ENCODE measurements around the gene GPR17. TPM values are rescaled to one million over a fixed set of nuclear protein-coding genes. Genes with fewer than 3 reads are reported as not detected.

GPR17 gene, protein sequence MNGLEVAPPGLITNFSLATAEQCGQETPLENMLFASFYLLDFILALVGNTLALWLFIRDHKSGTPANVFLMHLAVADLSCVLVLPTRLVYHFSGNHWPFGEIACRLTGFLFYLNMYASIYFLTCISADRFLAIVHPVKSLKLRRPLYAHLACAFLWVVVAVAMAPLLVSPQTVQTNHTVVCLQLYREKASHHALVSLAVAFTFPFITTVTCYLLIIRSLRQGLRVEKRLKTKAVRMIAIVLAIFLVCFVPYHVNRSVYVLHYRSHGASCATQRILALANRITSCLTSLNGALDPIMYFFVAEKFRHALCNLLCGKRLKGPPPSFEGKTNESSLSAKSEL
- not detected in 2 replicates for total RNA-seq

GRCh38 chr2:127645395-127646291 lies at the start of gene GPR17:
Gene GPR17 (plus strand): TSS chr2:127646153. CDS start chr2:127650736, 4,583 bp downstream.

DNA sequence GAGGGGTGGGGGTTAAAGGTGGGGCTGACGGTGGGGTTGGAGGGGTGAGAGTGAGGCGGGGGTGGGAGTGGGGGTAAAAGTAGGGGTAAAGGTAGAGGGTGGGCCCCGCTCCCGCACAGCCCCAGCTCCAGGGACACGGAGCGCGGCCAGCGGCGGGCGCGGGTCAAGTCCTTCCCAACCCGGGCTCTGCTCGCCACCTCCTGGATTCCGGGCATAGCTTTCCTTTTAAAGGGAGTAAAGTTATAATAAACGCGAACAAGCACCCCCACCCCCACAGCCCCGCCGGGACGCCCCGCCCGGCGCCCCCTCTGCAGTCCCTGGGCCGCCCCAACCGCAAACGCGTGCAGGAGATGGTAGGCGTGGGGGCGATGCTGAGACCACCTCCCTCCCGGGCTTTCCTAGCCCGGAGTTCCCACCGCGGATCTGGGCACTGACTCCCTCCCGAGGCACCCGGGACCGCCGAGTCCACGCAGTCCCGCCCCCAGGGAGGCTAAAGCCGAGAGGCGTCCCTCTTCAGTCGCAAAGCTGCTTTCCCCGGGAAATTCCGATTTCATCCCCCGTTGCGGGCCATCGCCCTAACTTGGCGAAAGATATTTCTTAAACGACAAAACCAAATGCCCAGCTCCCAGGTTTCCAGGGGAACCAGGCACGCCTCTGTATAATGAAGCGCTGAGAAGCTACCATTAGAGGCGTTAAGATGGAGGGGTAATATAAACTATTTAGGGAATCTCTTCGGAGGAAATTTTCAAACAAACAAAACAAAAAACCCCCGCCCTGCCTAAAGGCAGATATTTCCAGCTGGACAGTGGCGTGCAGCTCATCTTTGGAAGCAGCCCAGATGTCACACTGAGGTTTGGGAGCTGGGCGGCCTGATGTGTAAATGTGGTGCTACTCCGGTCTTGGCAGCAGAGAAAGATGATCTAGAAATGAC lies 29.6 kb downstream of the GPR17 start, which contains the start of gene LIMS2:
TSS of gene LIMS2 (minus strand) at position 200 of the 931 bp plus-strand sequence. CDS start 506 bp downstream, outside the sequence.

DNA sequence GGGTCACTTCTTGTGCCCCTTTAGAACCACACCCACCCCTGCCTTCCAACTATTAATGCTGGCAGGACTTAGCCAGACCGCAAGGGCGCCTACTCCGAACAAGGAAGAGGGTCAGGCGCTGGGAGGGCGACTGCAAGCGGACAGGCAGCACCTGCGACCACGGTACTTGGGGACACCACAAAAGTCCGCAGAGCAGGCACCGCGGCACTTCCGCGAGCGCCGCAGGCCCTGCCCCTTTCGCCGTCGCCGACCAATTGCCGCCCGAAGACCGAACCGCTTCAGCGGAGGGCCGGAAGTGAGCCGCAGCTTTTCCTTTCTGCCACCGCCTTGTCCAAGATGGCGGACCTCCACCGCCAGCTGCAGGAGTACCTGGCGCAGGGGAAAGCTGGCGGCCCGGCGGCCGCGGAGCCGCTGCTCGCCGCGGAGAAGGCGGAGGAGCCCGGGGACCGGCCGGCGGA lies 55.3 kb downstream of the GPR17 start, which contains the start of gene SFT2D3:
TSS of gene SFT2D3 (plus strand) at position 305 of the 458 bp plus-strand sequence. CDS start at position 337, 32 bp downstream.

Other genes with a start within 250 kb of the GPR17 start
- gene PROC, start 227.7 kb upstream of the GPR17 start, total RNA-seq: 1.2 and 2.5 TPM in 2 replicates
- 22.8 and 29.7 TPM in 2 replicates for gene IWS1, start 119.7 kb upstream of the GPR17 start, total RNA-seq
- under 0.01 and 1.2 TPM in 2 replicates for gene MYO7B, start 110.5 kb upstream of the GPR17 start, total RNA-seq
- 8.2 and 27.9 TPM in 2 replicates for gene LIMS2, start 29.4 kb downstream of the GPR17 start, total RNA-seq
- 9.0 and 13.1 TPM in 2 replicates for gene SFT2D3, start 55.3 kb downstream of the GPR17 start, total RNA-seq
- 28.0 and 29.8 TPM in 2 replicates for gene WDR33, start 165.0 kb downstream of the GPR17 start, total RNA-seq
- gene POLR2D, start 212.0 kb downstream of the GPR17 start, total RNA-seq: 13.7 and 14.2 TPM in 2 replicates
- gene AMMECR1L, start 239.8 kb downstream of the GPR17 start, total RNA-seq: 13.3 and 22.0 TPM in 2 replicates

All from placental epithelial cell (primary cell).